HepG2 (cell line): Measurements from ENCODE around the gene PLIN3. TPM values are rescaled to one million over a fixed set of nuclear protein-coding genes. Genes with fewer than 3 reads are reported as not detected.

ENCODE experiments used
- CTCF ChIP-seq: sonication (generic); formaldehyde crosslinking; IDR thresholded peaks from 2 replicates; pipeline ENCODE4 v1.5.0; 2020; ENCODE audit warnings: mild to moderate bottlenecking, missing genetic modification reagents, moderate library complexity
- FOXP1 ChIP-seq, 2 experiments: fragments of 450-650 bp in 1 of 2; IDR thresholded peaks; 2 replicates each; pipeline ENCODE4 v1.6.1; 2017 to 2018; ENCODE audit warnings: antibody characterized with exemption in 1 of 2
- GMEB2 ChIP-seq: IDR thresholded peaks from 2 replicates; pipeline ENCODE4 v1.6.1; 2016; ENCODE audit warnings: missing biosample characterization, missing genetic modification reagents, low read depth
- GRHL1 ChIP-seq: sonication (generic); formaldehyde crosslinking; conservative IDR thresholded peaks from 2 replicates; pipeline ENCODE4 v1.8.0; 2022; ENCODE audit warnings: missing genetic modification reagents
- GTF3A ChIP-seq: sonication (generic); formaldehyde crosslinking; conservative IDR thresholded peaks from 2 replicates; pipeline ENCODE4 v1.4.0; 2020; ENCODE audit warnings: mild to moderate bottlenecking, missing genetic modification reagents
- SIX4 ChIP-seq: sonication (generic); formaldehyde crosslinking; IDR thresholded peaks from 2 replicates; pipeline ENCODE4 v1.4.0; 2020; ENCODE audit warnings: missing genetic modification reagents
- THAP8 ChIP-seq: sonication (generic); formaldehyde crosslinking; IDR thresholded peaks from 2 replicates; pipeline ENCODE4 v1.5.1; 2020; ENCODE audit warnings: missing genetic modification reagents, mild to moderate bottlenecking, borderline replicate concordance
- ZBTB33 ChIP-seq: sonication (generic); formaldehyde crosslinking; IDR thresholded peaks from 2 replicates; pipeline ENCODE4 v1.4.0; 2020; ENCODE audit warnings: missing genetic modification reagents
- ZNF460 ChIP-seq: sonication (generic); formaldehyde crosslinking; IDR thresholded peaks from 2 replicates; pipeline ENCODE4 v1.5.1; 2020; ENCODE audit warnings: missing genetic modification reagents, mild to moderate bottlenecking, borderline replicate concordance
- ZNF512B ChIP-seq: sonication (generic); formaldehyde crosslinking; IDR thresholded peaks from 2 replicates; pipeline ENCODE4 v1.5.1; 2020; ENCODE audit warnings: missing genetic modification reagents, mild to moderate bottlenecking, borderline replicate concordance
- ZNF598 ChIP-seq: sonication (generic); formaldehyde crosslinking; IDR thresholded peaks from 2 replicates; pipeline ENCODE4 v1.5.1; 2020; ENCODE audit warnings: mild to moderate bottlenecking, missing genetic modification reagents, borderline replicate concordance
- ZNF691 ChIP-seq: sonication (generic); formaldehyde crosslinking; IDR thresholded peaks from 2 replicates; pipeline ENCODE4 v1.4.0; 2020; ENCODE audit warnings: missing genetic modification reagents, low read depth, mild to moderate bottlenecking, borderline replicate concordance
- ZSCAN12 ChIP-seq: sonication (generic); formaldehyde crosslinking; IDR thresholded peaks from 2 replicates; pipeline ENCODE4 v1.9.0; 2021; ENCODE audit warnings: mild to moderate bottlenecking, missing genetic modification reagents
- polyA plus RNA-seq, 8 experiments: library from polyadenylated mRNA; depleted of rRNA in 3 of 8; stranded (reverse) in 7 of 8; unstranded in 1 of 8; fragments of >200 nt; fragmentation: Illumina TruSeq in 4 of 8; extraction: Trizol in 4 of 8; gene quantifications; 2 replicates each; pipeline versions ENCODE4 v1.2.1 to v1.2.3, GENCODE V29; 2011 to 2016; ENCODE audit warnings: low read depth in 4 of 8, missing spikeins in 1 of 8, mixed read lengths in 1 of 8; ENCODE audit not compliant: insufficient read depth in 1 of 8
- total RNA-seq, 5 experiments: library from RNA; depleted of rRNA; stranded (reverse); fragments of >200 nt; fragmentation: Illumina TruSeq; extraction: Trizol; gene quantifications; 2 replicates each; pipeline ENCODE4 v1.2.3, GENCODE V29; 2016; ENCODE audit warnings: low read depth in 1 of 5

Gene PLIN3
- total and polyA plus RNA-seq, 2 of the 13 experiments (the other 11 are each of a cell fraction or from before 2014, with no cell fraction given) = 49.3 to 57.9 TPM

- TF ChIP-seq GMEB2 (CRISPR knock-in tag) = no peak
- peak; percentile 34; the same call in 1 of the 2 replicates for TF ChIP-seq ZBTB33 (CRISPR knock-in tag)
- no peak for TF ChIP-seq ZNF512B (CRISPR knock-in tag)
- peak; percentile 81 for TF ChIP-seq ZNF691 (CRISPR knock-in tag)
- TF ChIP-seq FOXP1 (IDR thresholded peaks at IDR 0.05) = no peak
- TF ChIP-seq FOXP1 (CRISPR knock-in tag; IDR thresholded peaks at IDR 0.05) = no peak
- no peak; the same call in 1 of the 2 replicates for TF ChIP-seq THAP8 (CRISPR knock-in tag)
- peak; percentile 33; the same call in 1 of the 2 replicates for TF ChIP-seq CTCF (CRISPR knock-in tag)
- no peak for TF ChIP-seq GRHL1 (CRISPR knock-in tag)
- no peak for TF ChIP-seq GTF3A (CRISPR knock-in tag)
- TF ChIP-seq ZSCAN12 = no peak
- TF ChIP-seq ZNF460 (CRISPR knock-in tag) = no peak
- no peak for TF ChIP-seq SIX4 (CRISPR knock-in tag)
- TF ChIP-seq ZNF598 (CRISPR knock-in tag) = no peak
Observed at GRCh38 chr19:4831304-4831978, 36.0 kb downstream of the PLIN3 start, which contains the start of gene TICAM1 (continued).
